Ureter (tissue), 1 donor: ENCODE measurements around the gene PPFIBP1. TPM values are rescaled to one million over a fixed set of nuclear protein-coding genes. Genes with fewer than 3 reads are reported as not detected.

ENCODE experiments used
- DNase-seq: peaks from one replicate; pipeline ENCODE4 v3.0.0-alpha.2; 2020; ENCODE audit warnings: low spot score
- total RNA-seq: library from RNA; stranded (reverse); gene quantifications from one replicate; pipeline ENCODE4 v1.2.4, GENCODE V29; 2023
- donor health status: DM: yes; HTN: yes; CAD: no.

Gene PPFIBP1
- total RNA-seq: 120 TPM

DNA sequence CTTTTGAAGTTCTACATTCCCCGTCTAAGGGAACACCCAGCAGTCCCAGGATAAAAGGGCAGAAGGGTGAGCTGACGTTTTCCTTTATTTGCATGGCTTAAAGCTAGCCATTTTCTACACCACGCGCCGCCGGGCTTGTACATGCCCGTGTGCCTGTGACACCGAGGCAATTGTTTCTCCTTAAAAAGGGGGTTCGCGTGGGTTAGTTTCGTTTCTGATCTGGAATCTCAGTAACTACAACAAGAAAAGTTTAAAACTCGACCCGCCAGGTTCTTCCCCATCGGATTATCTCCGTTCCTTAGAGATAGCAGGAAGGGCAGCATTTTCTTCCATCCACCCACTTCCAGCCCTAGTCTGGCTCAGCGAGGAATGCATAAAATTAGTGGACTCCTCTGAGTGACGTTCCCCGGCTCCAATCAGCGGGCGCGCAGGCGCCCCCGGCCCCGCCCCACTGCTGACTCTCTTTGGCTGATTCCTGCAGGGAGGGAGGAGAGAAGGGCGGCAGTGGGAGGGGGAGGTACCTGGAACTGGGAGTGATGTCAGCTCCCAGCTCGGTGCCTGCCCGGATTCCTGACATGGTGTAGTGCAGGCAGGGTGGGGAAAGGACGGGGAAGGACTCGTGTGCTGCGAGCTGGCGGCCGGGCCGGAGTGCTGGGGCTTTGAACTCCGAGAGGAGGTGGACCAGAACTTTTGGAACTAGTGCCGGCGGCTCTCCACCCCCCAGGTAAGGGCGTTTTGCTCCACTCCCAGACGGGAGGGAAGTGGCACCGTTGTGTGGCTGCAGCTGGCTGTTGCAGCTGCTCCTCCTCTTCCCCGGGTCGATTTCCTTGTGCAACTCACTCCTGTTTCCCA, at the start of gene PPFIBP1:
TSS of gene PPFIBP1 (plus strand) at position 565 of the 852 bp plus-strand sequence. CDS start 109,191 bp downstream, outside the sequence.
- DNase-seq: peak; percentile 100

DNA sequence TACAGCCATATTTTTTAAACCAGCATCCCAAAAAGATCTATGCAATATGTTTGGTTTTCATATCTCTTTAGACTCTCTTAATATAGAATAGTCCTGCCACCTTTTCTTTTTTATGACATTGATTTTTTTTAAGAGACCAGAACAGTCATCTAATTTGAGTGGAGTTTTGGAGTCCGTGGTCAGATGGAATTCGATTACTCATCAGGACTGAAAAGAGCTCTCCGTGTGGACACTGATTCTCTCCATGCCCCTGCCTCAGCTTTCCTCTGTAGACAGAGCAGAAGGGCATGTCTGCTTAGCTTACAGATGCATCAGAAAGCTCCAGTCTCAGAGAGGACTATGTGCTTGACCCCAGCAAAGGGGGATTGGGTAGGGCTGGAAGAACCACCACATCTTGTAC, 49.7 kb upstream of the PPFIBP1 start:
- DNase-seq: no peak

DNA sequence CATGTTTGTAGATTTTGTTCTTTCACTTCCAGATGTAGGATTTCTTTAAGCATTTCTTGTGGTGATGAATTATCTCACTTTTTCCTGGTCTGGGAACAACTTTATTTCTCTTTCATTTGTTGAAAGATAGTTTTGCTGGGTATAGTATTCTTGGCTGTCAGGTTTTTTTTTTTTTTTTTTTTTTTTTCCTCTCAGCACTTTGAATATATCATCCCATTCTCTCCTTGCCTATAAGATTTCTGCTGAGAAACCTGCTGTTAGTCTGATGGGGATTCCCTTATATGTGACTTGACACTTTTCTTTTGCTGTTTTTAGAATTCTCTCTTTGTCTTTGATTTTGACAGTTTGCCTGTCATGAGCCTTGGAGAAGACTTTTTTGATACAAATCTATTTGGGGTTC, 47.0 kb upstream of the PPFIBP1 start:
- DNase-seq: no peak

DNA sequence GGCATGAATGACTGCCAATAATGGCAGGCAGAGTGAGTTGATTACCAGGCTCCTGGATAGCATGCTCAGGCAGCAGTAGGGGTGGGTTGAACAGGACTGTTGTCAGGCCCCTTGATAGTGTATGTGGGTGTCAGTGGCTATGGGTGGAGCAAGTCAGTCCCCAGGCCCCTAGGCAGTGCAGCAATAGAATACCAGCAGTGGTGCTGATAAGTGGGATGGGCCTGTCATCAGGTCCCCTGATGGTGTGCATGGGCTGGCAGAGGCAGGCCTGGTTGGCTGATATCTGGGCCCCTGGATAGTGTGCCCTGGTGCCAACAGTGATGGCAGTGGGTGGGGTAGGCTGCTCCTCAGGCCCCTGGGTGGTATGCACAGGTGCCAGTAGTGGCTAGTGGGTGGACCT, 45.1 kb upstream of the PPFIBP1 start:
- DNase-seq: no peak

DNA sequence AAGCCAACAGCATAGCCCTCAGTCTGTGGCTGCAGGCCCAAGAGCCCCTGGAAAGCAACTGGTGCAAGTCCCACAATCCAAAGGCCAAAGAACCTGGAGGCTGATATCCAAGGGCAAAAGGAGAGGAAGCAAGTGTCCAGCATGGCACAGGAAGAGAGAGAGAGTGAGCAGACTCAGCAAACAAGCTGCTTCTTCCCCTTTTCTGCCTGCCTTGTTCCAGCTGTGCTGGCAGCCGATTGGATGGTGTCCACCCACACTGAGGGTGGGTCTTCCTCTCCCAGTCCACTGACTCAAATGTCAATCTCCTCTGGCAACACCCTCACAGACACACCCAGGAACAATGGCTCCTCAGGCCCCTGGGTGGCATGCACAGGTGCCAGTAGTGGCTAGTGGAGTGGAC, 44.0 kb upstream of the PPFIBP1 start:
- no peak for DNase-seq

DNA sequence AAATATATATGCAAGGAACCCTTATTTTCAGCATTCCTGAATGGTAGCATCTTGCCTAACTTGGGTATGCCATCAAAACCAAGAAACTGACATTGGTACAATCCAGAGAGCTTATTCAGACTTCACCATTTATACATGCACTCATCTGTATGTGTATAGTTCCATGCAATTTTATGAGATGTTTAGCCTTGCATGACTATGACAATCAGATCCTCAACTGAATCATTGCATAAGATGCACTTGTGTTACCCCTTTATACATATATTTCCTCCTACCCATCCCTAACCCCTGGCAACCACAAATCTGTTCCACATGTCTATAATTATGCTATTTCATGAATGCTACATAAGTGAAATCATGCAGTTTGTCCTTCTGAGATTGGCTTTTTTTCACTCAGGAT, 37.0 kb upstream of the PPFIBP1 start:
- no peak for DNase-seq

DNA sequence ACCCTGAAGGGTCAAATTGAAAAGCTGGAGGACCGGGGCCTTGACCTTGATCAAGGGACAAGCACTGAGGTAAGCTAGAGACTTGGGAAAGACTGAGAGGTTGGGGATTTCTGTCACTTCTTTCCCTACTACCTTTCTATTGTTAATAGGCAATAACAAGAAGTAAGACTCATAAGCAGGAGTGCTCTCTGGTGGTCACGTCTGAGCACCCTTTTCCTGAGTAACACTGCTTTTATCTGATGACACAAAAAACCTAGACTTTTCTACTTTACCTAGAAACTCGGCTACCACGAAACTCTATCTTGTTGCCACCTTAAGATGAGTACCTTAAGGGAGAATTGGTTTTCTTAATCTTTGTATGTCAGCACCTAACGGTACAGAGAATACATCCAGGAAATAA, 35.5 kb upstream of the PPFIBP1 start:
- no peak for DNase-seq

DNA sequence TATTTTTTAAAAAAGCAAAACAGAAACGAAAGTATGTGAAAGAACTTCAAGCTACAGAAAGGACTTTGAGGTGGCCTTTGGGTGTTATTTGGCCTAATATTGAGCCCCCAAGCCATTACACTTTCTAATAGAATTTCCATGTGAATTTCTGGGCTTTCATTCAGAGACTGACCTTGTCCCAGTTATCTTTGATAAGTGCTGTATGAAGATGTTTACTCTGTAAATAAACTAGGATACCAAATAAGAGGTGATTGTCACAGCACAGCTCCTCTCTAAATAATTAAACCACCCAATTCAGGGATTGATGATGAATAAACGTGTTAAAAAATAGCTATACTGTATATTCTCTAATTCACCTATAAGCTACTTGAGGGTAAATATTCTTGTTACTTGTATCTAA, 32.8 kb upstream of the PPFIBP1 start:
- DNase-seq: no peak

DNA sequence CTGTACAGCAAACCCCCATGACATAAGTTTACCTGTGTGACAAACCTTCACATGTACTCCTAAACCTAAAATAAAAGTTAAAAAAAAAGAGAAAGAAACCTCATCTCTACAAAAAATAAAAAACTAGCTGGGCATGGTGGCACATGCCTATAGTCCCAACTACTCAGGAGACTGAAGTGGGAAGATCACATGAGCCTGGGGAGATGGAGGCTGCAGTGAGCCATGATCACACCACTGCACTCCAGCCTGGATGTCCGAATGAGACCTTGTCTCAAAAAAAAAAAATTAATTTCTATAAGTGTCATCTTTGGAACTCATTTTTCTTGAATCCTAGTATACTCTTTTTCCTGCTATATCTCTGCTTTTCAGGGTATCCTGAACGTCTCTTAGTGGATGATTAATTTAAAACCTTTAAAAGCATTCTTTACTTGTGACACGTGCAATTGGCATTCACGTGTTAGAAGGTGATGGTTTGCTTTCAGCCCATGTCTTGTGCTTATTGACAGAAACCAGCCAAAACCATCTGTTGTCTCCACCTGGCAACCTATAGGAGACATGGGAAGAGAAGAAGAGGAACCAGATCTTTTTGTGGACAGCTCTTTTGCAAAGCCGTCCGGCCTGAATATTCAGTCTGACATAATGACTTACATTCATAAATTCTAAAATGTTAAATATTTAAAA, 30.6 kb upstream of the PPFIBP1 start:
- no peak for DNase-seq

DNA sequence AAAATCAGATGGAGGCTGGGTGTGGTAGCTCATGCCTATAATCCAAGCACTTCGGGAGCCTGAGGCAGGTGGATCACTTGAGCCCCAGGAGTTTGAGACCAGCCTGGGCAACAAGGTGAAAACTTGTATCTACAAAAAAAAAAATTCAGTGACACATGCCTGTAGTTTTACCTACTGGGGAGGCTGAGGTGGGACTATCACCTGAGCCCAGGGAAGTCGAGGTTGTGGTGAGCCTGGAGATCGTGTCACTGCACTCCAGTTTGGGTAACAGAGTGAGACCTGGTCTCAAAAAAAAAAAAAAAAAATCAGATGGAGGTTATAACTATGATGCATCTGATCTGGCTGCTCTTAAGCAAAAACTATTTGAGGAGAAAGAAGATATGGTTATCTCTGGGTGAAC, 26.6 kb upstream of the PPFIBP1 start:
- no peak for DNase-seq

DNA sequence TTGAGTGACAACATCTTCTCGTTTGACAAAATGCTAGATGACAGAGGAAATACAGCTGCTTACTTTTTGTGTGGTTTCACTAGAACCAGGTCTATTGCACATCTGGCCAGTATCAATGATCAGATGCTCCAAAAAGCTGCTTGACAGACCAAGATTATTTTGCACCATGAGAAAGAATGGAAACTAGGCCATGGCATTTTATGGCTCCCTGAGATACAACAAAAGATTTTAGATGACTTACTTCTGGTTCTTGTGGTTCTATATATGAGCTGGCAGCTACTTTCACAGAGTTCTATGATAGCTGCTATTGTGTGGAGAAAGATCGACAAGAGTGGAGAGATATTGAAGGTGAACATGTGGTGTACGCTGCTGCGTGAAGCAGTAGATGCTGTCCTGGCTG, 25.9 kb upstream of the PPFIBP1 start:
- DNase-seq: no peak

DNA sequence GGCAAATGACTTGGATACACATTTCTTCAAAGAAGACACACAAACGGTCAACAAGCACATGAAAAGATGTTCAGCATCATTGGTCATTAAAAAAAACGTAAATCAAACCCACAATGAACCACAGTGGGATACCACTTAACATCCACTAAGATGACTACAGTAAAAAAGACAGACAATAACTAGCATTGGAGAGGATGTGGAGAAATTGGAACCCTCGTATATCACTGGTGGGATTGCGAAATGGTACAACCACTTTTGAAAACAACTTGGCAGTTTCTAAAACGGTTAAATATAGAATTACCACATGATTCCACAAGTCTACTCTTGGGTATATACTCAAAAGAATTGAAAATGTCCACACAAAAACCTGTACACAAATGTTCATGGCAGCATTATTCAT, 25.2 kb upstream of the PPFIBP1 start:
- DNase-seq: no peak

DNA sequence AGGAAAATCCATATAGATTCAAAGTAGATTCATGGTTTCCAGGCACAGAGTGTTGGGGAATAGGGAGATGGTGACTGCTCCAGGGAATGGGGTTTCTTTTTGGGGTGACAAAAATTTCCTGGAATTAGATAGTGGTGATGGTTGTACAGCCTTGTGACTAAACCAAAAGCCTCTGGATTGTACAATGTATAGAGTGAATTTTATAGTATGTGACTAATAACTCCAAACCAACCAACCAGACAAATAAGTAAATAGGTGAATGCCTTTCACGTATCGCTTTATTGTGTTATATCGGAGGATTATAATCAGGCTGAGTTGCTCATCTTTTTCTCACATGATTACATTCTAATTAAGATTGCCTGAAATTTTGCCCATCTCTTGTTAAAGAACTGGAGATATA, 24.6 kb upstream of the PPFIBP1 start:
- DNase-seq: no peak

DNA sequence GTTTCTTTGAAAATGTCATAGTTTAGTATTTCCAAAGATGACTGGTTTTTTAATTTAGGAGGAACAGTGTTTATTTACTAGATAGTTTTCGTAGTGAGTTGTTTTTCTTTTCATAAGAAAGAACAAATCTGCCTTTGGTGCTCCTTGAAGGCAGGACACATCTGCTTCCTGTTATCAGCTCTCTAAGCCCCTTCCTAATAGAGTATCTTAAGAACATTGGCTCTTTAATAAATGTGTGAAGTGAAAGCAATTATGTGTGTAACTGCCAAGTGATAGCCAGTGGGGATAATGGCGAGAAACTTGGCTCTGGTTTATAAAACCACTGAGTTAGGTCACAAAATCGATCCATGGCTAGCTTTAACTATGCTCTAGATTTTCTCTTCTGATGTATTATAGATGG, 23.5 kb upstream of the PPFIBP1 start:
- no peak for DNase-seq

DNA sequence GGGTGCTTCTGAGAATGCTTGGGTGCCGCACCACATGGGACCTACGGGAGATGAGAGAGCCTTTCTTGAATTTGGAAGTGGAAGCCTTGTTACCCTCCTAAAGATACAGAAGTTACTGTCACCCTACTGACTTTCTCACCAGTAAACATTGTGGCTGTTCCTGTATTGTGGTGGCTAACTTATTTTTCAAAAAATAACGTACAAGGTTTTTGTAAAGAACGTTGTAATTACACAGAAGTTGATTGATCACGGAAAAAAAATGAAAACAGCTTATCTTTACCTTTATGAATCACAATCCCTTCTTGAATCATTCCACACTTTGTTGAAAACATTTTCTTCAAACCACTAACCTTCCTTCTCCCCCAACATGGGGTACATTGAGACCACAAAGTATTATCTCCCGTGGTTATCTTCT, 22.0 kb upstream of the PPFIBP1 start:
- DNase-seq: no peak

DNA sequence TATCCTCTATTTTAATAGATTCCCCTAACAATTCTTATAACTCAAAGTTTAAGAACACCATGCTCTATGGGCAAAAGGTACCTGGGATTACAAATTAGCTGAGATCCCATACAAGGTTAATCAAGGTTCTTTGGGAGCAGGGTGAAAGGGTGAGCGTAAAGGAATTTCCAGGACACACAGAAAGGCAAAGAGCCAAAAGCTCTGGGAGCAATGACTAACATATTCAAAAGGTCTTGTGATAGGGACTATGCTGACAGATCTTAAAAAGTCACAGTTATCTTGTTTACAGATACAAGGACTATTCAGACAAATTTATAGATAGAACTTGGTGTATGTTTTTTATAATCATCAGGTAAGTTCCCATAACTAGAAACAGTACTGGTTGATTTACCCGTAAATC, 19.5 kb upstream of the PPFIBP1 start:
- DNase-seq: no peak

DNA sequence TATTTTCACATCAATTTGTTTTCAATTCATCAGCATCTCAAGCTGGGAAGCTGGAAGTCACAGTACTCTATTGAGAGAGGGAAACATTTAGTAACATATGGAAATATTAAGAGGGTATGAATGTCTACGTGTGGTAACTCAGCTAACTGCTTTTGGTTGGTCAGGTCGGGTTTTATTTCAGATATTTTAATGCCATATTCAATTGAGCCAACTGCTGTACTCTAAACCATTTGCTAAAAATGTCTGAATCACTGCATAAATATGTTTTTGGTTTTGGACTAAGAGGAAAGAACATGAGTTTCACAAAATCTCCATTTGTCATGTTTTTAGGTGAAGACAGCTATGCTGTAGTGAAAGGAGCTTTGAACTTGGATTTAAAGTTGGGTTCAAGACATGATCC, 18.9 kb upstream of the PPFIBP1 start:
- no peak for DNase-seq

DNA sequence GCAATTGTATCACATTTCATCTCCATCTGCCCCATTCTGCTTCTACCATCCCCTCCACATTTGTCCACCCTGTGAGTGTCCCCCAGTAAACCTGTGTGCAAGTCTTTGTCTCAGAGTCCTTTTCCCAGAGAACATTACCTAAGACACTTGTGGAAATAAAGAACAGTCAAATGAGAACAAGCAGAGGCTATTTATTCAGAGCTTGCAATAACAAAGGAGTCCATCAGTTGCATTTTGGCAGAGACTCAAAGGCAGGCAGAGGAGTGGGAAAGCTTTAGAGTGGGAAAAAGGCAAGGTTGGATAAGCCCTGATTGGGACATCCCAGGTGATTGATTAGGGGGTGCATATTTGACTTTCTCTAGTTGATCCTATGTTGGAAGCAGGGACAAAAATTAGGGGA, 18.2 kb upstream of the PPFIBP1 start:
- no peak for DNase-seq

DNA sequence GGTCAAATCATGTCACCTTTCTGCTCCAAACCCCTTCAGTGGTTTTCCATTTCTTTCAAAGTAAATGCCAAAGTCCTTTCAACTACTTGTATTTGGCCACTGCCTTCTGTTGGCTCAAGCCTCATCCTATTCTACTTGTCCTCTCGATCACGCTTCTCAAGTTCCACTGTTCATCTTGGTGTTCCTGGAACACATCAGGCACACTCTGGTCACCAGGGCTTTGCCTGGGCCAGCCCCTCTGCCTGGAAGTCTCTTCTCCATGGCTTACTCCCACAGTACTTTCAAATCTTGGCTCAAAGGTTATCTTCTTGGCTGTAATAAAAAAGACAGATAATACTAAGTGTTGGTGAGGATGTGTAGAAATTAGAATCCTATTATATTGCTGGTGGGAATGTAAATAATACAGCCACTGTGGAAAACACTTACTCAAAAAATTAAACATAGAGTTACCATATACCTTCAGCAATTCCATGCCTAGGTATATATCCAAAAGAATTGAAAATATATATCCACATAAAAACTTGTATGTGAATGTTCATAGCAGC, 17.3 kb upstream of the PPFIBP1 start:
- DNase-seq: no peak

DNA sequence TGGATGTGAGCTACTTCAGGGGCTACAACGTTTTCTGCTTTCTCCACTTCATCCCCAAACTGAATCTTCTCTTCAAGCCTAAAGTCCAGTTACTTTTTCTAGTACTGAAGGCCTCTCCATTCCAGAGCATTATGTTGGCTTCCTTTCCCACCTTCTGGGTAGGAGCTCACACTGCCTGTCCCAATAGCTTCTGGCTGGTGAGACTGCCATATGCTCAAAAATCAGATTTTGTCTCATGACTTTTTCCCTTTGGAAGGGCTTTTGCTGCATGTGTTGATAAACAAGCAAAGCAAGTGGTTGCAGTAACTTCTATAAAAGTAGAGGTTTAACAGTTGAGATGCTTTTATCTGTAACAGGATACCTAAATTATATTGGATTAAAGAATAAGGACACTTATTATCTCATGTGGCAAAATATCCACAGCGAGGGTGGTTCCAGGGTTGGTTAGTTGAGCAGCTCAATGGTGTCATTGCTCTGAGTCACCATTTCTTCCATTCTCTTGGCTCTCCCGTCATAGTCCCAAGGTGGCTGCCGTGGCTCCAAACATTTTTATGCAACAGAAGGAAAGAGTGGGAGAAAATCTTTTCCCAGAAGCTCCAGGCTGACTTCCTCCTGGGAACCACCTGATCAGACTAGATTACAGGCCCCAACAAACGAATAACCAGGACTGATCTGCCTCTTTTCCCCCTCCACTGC, 15.1 kb upstream of the PPFIBP1 start:
- DNase-seq: no peak

DNA sequence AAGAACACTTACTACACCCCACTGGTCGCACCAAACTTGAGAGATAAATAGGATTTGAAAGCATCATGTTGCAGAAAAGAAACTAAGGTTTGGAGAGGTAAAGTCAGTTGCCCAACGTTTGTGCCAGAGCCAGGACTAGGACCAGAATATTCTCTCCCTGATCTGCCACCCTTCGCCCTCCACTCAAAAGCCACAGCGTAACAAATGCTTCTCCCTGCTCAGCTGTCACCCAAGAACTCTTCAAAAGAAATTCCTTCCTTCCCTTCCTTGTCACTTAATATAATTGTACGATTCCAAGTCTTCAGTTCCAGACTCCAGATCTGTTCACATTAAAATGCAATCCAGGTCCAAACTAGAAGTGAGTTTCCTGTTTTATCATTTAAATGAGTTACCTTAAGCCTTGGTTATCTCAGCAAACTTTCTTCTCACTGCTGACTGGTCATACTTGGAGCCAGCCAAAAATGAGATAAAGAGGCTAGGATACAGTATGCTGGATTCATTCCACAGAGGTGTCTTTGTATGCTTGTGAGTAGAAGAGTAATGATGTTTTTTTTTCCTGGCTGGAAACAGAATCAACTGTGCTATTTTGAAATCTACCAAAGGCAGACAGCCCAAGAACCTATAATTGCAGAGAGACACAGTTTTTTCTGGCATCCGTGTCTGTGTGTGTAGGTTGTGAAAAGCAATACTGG, 12.8 kb upstream of the PPFIBP1 start:
- no peak for DNase-seq

DNA sequence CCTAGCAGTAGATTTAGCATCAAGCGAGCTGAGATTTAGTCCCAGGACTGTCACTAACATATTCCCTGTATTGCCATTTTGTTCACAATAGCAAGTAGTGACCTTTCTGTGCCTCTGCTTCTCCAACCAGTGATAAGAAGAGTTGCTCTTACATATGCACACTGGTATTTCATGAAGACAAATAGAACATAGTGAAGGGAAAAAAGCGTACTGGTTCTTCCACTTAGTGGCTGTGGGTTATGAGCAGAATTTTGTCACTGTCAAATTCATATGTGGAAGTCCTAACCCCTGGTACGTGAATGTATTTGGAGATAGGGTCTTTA, 12.3 kb upstream of the PPFIBP1 start:
- no peak for DNase-seq
